GM21723 (cell line): Measurements from ENCODE around the gene ROR1.

Source experiments
- ATAC-seq: cut with Tn5 transposase; IDR thresholded peaks from one replicate; pipeline ENCODE4 v1.9.1; 2021; ENCODE audit warnings: mild to moderate bottlenecking, moderate library complexity; ENCODE audit not compliant: unreplicated experiment

Gene ROR1

GRCh38 chr1:63906047-63906704 lies 132.4 kb downstream of the ROR1 start:
- ATAC-seq = no peak

GRCh38 chr1:63907051-63907450 lies 133.2 kb downstream of the ROR1 start:
- ATAC-seq = no peak

GRCh38 chr1:63908016-63908415 lies 134.2 kb downstream of the ROR1 start:
- ATAC-seq = no peak

GRCh38 chr1:63909526-63909925 lies 135.7 kb downstream of the ROR1 start:
- ATAC-seq = no peak

GRCh38 chr1:63911049-63911448 lies 137.2 kb downstream of the ROR1 start:
- no peak for ATAC-seq

GRCh38 chr1:63912643-63913042 lies 138.8 kb downstream of the ROR1 start:
- ATAC-seq = no peak

- ATAC-seq = no peak
Measured at GRCh38 chr1:63913533-63913932, 139.7 kb downstream of the ROR1 start.

GRCh38 chr1:63914241-63914640 lies 140.4 kb downstream of the ROR1 start:
- ATAC-seq = no peak

- ATAC-seq = no peak
Measured at GRCh38 chr1:63914706-63915105, 140.9 kb downstream of the ROR1 start.

GRCh38 chr1:63915121-63915520 lies 141.3 kb downstream of the ROR1 start:
- no peak for ATAC-seq

GRCh38 chr1:63916485-63917360 lies 142.9 kb downstream of the ROR1 start:
- no peak for ATAC-seq

GRCh38 chr1:63917571-63918417 lies 144.0 kb downstream of the ROR1 start:
- no peak for ATAC-seq

- no peak for ATAC-seq
Measured at GRCh38 chr1:63918418-63918945, 144.7 kb downstream of the ROR1 start.

- ATAC-seq = no peak
Measured at GRCh38 chr1:63920154-63921117, 146.6 kb downstream of the ROR1 start.

GRCh38 chr1:63921359-63921758 lies 147.5 kb downstream of the ROR1 start:
- no peak for ATAC-seq

GRCh38 chr1:63921802-63922201 lies 148.0 kb downstream of the ROR1 start:
- ATAC-seq = no peak

GRCh38 chr1:63922848-63923247 lies 149.0 kb downstream of the ROR1 start:
- ATAC-seq = no peak

GRCh38 chr1:63923302-63923701 lies 149.5 kb downstream of the ROR1 start:
- ATAC-seq = no peak

GRCh38 chr1:63924600-63924999 lies 150.8 kb downstream of the ROR1 start:
- no peak for ATAC-seq
